Liver (tissue), 9 donors: ENCODE measurements around the gene ECSIT. TPM values are rescaled to one million over a fixed set of nuclear protein-coding genes. Genes with fewer than 3 reads are reported as not detected.

Experiments
- DNase-seq: peaks from one replicate; pipeline ENCODE4 v3.0.0-alpha.2; 2017; ENCODE audit warnings: low spot score
- H3K27ac ChIP-seq, 2 donors: one replicate each; pipeline ENCODE4 v1.7.0; 2013; ENCODE audit warnings: inconsistent platforms in 2 of 2, low read length in 2 of 2, control low read depth in 1 of 2, low read depth in 1 of 2, mild to moderate bottlenecking in 1 of 2
- H3K27me3 ChIP-seq, 4 donors: one replicate each; pipeline versions ENCODE4 v1.6.1 to v1.7.0; 2013; ENCODE audit warnings: low read length in 3 of 4, inconsistent platforms in 1 of 4, mild to moderate bottlenecking in 1 of 4, moderate library complexity in 1 of 4; ENCODE audit not compliant: control insufficient read depth in 4 of 4, insufficient read depth in 4 of 4
- H3K36me3 ChIP-seq, 4 donors: one replicate each; pipeline versions ENCODE4 v1.6.1 to v1.7.0; 2013; ENCODE audit warnings: low read length in 3 of 4, mild to moderate bottlenecking in 3 of 4, low read depth in 1 of 4, moderate library complexity in 1 of 4; ENCODE audit not compliant: control insufficient read depth in 4 of 4, insufficient read depth in 3 of 4
- H3K4me1 ChIP-seq, 4 donors: one replicate each; pipeline versions ENCODE4 v1.6.1 to v1.7.0; 2013; ENCODE audit warnings: low read length in 3 of 4, mild to moderate bottlenecking in 3 of 4, moderate library complexity in 1 of 4; ENCODE audit not compliant: control insufficient read depth in 4 of 4, insufficient read depth in 4 of 4
- H3K4me3 ChIP-seq, 3 donors: one replicate each; pipeline versions ENCODE4 v1.6.1 to v1.7.0; 2013; ENCODE audit warnings: low read length in 3 of 3, control low read depth in 1 of 3, low read depth in 1 of 3, mild to moderate bottlenecking in 1 of 3
- H3K9ac ChIP-seq, 2 donors: one replicate each; pipeline ENCODE4 v1.7.0; 2013; ENCODE audit warnings: low read length in 2 of 2, mild to moderate bottlenecking in 2 of 2, moderate library complexity in 2 of 2, control low read depth in 1 of 2, low read depth in 1 of 2
- H3K9me3 ChIP-seq, 4 donors: one replicate each; pipeline versions ENCODE4 v1.6.1 to v1.7.0; 2013; ENCODE audit warnings: low read length in 3 of 4; ENCODE audit not compliant: control insufficient read depth in 4 of 4
- ATF3 ChIP-seq: IDR thresholded peaks from 2 replicates; pipeline ENCODE4 v1.6.1; 2016; ENCODE audit warnings: antibody characterized with exemption
- CTCF ChIP-seq: fragments of 150-350 bp; IDR thresholded peaks from 2 replicates; pipeline ENCODE4 v1.5.1; 2017; ENCODE audit warnings: improper control_type of control experiment, low read depth, low read length; ENCODE audit not compliant: missing input control
- EGR1 ChIP-seq, 2 donors: IDR thresholded peaks; 2 replicates each; pipeline ENCODE4 v1.6.1; 2016 to 2018; ENCODE audit warnings: antibody characterized with exemption in 2 of 2, low read depth in 2 of 2
- FOXA1 ChIP-seq: IDR thresholded peaks from 2 replicates; pipeline ENCODE4 v1.6.1; 2016; ENCODE audit warnings: antibody characterized with exemption
- FOXA2 ChIP-seq: IDR thresholded peaks from 2 replicates; pipeline ENCODE4 v1.6.1; 2016; ENCODE audit warnings: antibody characterized with exemption
- GABPA ChIP-seq, 2 donors: IDR thresholded peaks in 1 of 2; conservative IDR thresholded peaks in 1 of 2; 2 replicates each; pipeline ENCODE4 v1.6.1; 2016; ENCODE audit warnings: antibody characterized with exemption in 2 of 2, mild to moderate bottlenecking in 1 of 2, moderate library complexity in 1 of 2
- HNF4A ChIP-seq, 2 donors: conservative IDR thresholded peaks; 2 replicates each; pipeline ENCODE4 v1.6.1; 2016; ENCODE audit warnings: antibody characterized with exemption in 2 of 2, mild to moderate bottlenecking in 2 of 2
- HNF4G ChIP-seq: IDR thresholded peaks from 2 replicates; pipeline ENCODE4 v1.6.1; 2016; ENCODE audit warnings: antibody characterized with exemption
- JUND ChIP-seq, 2 donors: IDR thresholded peaks; 2 replicates each; pipeline ENCODE4 v1.6.1; 2016; ENCODE audit warnings: antibody characterized with exemption in 2 of 2
- MAX ChIP-seq: IDR thresholded peaks from 2 replicates; pipeline ENCODE4 v1.6.1; 2016; ENCODE audit warnings: antibody characterized with exemption
- NR2F2 ChIP-seq: IDR thresholded peaks from 2 replicates; pipeline ENCODE4 v1.6.1; 2016; ENCODE audit warnings: antibody characterized with exemption
- RAD21 ChIP-seq, 2 donors: IDR thresholded peaks; 2 replicates each; pipeline ENCODE4 v1.6.1; 2016; ENCODE audit warnings: antibody characterized with exemption in 2 of 2, mild to moderate bottlenecking in 2 of 2
- REST ChIP-seq: IDR thresholded peaks from 2 replicates; pipeline ENCODE4 v1.6.1; 2016; ENCODE audit warnings: antibody characterized with exemption, mild to moderate bottlenecking
- RXRA ChIP-seq, 2 donors: IDR thresholded peaks; 2 replicates each; pipeline ENCODE4 v1.6.1; 2017 to 2018; ENCODE audit warnings: antibody characterized with exemption in 2 of 2, mild to moderate bottlenecking in 1 of 2
- SP1 ChIP-seq: IDR thresholded peaks from 2 replicates; pipeline ENCODE4 v1.6.1; 2018; ENCODE audit warnings: antibody characterized with exemption, mild to moderate bottlenecking
- TAF1 ChIP-seq: conservative IDR thresholded peaks from 2 replicates; pipeline ENCODE4 v1.6.1; 2016; ENCODE audit warnings: antibody characterized with exemption, mild to moderate bottlenecking
- YY1 ChIP-seq: IDR thresholded peaks from 2 replicates; pipeline ENCODE4 v1.6.1; 2016; ENCODE audit warnings: antibody characterized with exemption, mild to moderate bottlenecking
- ZBTB33 ChIP-seq: IDR thresholded peaks from 2 replicates; pipeline ENCODE4 v1.6.1; 2016; ENCODE audit warnings: antibody characterized with exemption
- WGBS: extraction: QIAGEN DNeasy Blood & Tissue Kit; methylation state at CpG from one replicate; pipeline ENCODE4 v1.1.7; 2013; 5-methylcytosine and 5-hydroxymethylcytosine counted together
- polyA plus RNA-seq, 2 donors: library from polyadenylated mRNA; stranded (reverse) in 1 of 2; unstranded in 1 of 2; fragments of 200-250 nt in 1 of 2; fragments of >200 nt in 1 of 2; fragmentation: Nextera tagmentation in 1 of 2; extraction: Ambion mirVana in 1 of 2; gene quantifications; one replicate each; pipeline versions ENCODE4 v1.2.1 to v1.2.3, GENCODE V29; 2013 to 2015
- total RNA-seq, 2 donors: library from RNA; depleted of rRNA; stranded (reverse); fragments of >200 nt; gene quantifications; one replicate each; pipeline ENCODE4 v1.2.3, GENCODE V29; 2014
- donor health status: healthy.
- donor health status: healthy.
- donor health status: healthy.
- donor health status: healthy.
- donor health status: healthy.

Gene ECSIT
- total and polyA plus RNA-seq, 4 donors: 20.5 to 37.4 (median 31.0) TPM

GRCh38 chr19:11504502-11505031 lies 24.4 kb downstream of the ECSIT start:
- no peaks in the 10 kb centered on the region for H3K9me3 ChIP-seq
- peak overlapping the region in 2 of 3 donors; percentile 56 to 81 for H3K4me3 ChIP-seq
- peak overlapping the region; percentile 98 to 99 for H3K27ac ChIP-seq
- peaks cover 5 to 14% (median 12%) of the 10 kb centered on the region in 4 donors for H3K4me1 ChIP-seq
- 59% methylated on average over 7 of the region's 7 CpGs for WGBS
- no peak overlapping the region for H3K9ac ChIP-seq
- no peak for TF ChIP-seq JUND (IDR thresholded peaks at IDR 0.05)
- H3K27me3 ChIP-seq: no peaks in the 10 kb centered on the region
- DNase-seq: no peak
- H3K36me3 ChIP-seq: no peaks in the 10 kb centered on the region

- WGBS: 89% methylated on average over 7 of the region's 7 CpGs
- H3K27ac ChIP-seq: no peak overlapping the region
- no peak overlapping the region for H3K9ac ChIP-seq
- TF ChIP-seq YY1 (no peak), EGR1 (IDR thresholded peaks at IDR 0.05; ENCODE audit: low read depth in 2 of 2) (no peak), SP1 (no peak), FOXA2 (no peak), HNF4A (conservative IDR thresholded peaks at IDR 0.05) (no peak), GABPA (IDR thresholded peaks at IDR 0.05 in 1 of 2, conservative IDR thresholded peaks at IDR 0.05 in 1 of 2) (no peak), FOXA1 (no peak)
- H3K9me3 ChIP-seq: no peaks in the 10 kb centered on the region
- H3K4me1 ChIP-seq: peaks cover 2 to 15% (median 7%) of the 10 kb centered on the region in 4 donors
- H3K4me3 ChIP-seq: no peak overlapping the region
- H3K27me3 ChIP-seq: no peaks in the 10 kb centered on the region
- DNase-seq: no peak
- peaks cover 0 to 8% (median 3%) of the 10 kb centered on the region in 4 donors for H3K36me3 ChIP-seq
Observed at GRCh38 chr19:11499890-11500420, 29.0 kb downstream of the ECSIT start.

GRCh38 chr19:11499220-11499726 lies 29.7 kb downstream of the ECSIT start:
- Histone ChIP-seq H3K4me1 (peaks cover 0 to 9% (median 1%) of the 10 kb centered on the region in 4 donors), H3K9me3 (no peaks in the 10 kb centered on the region), H3K36me3 (peaks cover 0 to 12% (median 4%) of the 10 kb centered on the region in 4 donors), H3K9ac (no peak overlapping the region), H3K27ac (no peak overlapping the region), H3K27me3 (no peaks in the 10 kb centered on the region), H3K4me3 (no peak overlapping the region)
- DNase-seq: no peak
- TF ChIP-seq REST (no peak), YY1 (no peak), FOXA2 (no peak), SP1 (no peak), CTCF (no peak), ATF3 (no peak), EGR1 (IDR thresholded peaks at IDR 0.05; ENCODE audit: low read depth in 2 of 2) (no peak), RXRA (IDR thresholded peaks at IDR 0.05) (no peak), ZBTB33 (no peak), TAF1 (no peak), RAD21 (IDR thresholded peaks at IDR 0.05) (no peak), NR2F2 (no peak), HNF4G (no peak), JUND (IDR thresholded peaks at IDR 0.05) (no peak), HNF4A (conservative IDR thresholded peaks at IDR 0.05) (no peak), GABPA (IDR thresholded peaks at IDR 0.05 in 1 of 2, conservative IDR thresholded peaks at IDR 0.05 in 1 of 2) (no peak), MAX (no peak), FOXA1 (no peak)
- 97% methylated on average over 6 of the region's 6 CpGs for WGBS
